Measurements from ENCODE around the gene KLK13.

KLK13 gene

DNA sequence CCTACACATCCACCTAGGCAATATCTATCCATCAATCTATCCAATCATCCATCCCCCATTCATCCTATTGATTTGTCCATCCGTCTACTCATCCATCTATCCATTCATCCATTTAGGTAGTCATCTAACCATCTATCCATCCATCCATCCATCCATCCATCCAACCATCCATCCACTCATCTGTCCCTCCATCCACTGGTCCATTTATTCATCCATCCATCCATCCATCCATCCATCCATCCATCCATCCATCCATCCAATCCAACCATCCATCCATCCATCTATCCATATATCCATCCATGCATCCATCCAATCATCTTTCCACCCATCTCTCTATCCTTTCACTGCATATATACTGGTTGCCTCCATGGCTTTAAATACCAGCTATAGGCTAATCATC lies 3.9 kb downstream of the KLK13 start:
- DNase-seq (ENCODE audit: low read depth in 2 of 2), result no peak

DNA sequence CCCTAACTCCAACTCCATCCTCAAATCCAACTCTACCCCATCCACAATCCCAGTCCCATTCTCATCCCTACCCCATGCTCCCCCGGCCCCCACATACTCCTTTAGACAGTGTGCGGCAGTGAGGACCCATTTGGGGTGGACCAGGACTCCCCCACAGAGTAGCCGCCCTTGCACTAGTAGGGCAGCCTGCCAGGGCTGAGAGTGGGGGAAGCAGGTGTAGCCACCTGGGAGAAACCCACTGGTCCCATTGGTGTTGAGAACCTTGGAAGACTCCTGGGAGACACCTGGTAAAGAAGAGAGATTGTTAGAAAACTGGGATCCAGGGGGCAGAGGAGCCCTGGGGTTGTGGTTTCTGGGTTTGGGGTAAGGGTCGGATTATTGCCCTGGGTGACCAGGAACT lies 4.6 kb downstream of the KLK13 start:
- no peak for DNase-seq (ENCODE audit: low read depth in 2 of 2)

DNA sequence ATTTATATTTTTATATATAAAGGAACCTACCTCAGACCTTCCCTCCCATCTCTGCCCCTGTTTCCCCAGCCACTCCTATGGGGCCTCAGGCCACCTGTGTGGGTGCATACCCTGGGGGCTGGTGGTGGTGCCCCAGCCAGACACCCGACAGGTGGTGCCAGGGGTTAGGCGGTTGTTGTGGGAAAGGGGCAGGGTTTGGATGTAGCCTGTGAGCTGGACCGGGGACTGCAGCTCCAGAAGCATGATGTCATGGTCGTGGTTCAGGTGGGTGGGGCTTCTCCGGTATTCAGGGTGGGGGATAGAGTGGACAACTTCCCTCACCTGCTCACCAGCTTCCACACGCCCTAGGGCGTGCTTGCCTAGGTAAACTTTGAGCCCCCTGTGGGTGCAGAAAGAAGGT lies 5.2 kb downstream of the KLK13 start:
- no peak for DNase-seq (ENCODE audit: low read depth in 2 of 2)

DNA sequence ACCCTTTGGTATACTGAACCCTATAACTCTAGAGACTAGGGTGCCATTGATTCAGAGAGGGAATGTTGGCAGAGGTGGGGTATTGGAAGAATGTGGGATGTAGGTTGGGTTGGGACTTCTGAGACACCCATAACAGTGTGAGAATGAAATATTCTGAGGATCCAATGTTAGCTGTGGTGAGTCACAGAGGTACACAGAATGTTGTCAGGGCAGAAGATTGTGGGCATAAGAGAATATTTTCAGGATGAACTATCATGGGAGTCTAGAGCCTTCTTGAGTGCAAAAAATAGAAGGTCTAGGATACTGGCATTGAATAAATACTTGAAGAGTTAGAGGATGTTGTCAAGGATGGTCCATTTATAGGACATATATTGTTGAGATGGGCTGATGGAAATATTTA lies 9.0 kb downstream of the KLK13 start:
- DNase-seq (ENCODE audit: low read depth in 2 of 2), result no peak

DNA sequence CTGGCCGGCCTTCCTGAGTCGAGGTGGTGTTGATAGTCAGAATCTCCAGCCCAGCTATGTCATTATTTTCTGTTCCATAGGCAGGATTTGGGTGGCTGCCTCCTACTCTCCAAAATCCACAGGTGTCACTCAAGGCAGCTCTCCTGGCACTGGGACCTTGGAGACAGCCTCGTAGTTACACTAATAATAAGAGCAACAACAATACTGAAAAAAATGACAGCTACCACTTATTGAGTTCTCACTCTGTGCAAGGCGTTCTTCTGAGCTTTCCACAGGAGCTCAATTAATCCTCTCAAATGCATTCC lies 17.9 kb downstream of the KLK13 start:
- no peak for DNase-seq (ENCODE audit: low read depth in 2 of 2)

DNA sequence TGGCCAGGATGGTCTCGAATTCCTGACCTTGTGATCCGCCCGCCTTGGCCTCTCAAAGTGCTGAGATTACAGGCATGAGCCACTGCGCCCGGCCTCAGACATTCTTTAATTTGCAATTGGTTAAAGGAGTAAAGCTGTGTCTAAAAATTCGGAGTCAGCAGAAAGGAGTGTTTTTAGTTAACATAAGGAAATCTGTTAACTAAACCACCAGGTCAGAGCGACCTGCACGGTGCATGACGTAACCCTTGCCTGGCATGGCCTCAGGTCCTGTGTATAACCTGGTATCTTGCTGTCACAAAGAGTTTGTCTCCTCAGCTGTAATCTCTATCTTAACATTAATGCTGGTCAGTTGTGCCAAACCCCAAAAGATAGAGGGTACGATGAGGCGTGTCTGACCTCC lies 20.6 kb downstream of the KLK13 start:
- no peak for DNase-seq (ENCODE audit: low read depth in 2 of 2)

DNA sequence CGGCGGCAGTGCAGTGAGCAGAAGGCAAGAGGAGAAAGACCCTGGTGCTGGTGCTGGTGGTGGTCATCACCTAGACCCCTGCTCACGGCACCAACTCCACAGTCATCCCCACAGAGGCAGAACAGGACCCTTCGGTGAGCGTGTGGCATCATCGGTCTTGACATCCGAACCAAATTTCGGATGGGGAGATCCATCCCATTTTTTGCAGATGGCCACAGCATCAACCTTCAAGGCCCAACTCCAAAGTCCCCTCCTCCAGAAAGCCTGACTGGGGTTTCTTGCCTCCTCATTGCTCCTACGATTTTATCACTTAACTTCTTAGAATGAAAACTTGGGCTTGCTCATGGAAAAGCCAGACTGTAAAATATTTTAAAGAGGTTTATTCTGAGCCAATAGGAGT lies 21.4 kb downstream of the KLK13 start:
- DNase-seq (ENCODE audit: low read depth in 2 of 2), result no peak

DNA sequence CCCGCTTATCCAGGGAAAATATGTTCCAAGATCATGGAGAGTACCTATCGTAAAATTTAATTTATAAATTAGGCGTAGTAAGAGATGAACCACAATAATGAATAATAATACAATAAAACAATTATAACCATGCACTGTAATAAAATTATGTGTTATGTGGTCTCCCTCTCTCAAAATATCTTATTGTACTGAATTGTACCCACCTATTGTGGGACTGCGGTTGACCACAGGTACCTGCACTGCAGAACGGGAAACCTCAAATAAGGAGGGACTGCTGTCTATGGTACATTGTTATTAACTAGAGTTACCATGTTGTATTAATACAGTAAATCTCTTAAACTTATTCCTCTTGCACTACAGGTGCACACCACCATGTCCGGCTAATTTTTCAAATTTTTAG lies 24.7 kb downstream of the KLK13 start:
- no peak for DNase-seq (ENCODE audit: low read depth in 2 of 2)

DNA sequence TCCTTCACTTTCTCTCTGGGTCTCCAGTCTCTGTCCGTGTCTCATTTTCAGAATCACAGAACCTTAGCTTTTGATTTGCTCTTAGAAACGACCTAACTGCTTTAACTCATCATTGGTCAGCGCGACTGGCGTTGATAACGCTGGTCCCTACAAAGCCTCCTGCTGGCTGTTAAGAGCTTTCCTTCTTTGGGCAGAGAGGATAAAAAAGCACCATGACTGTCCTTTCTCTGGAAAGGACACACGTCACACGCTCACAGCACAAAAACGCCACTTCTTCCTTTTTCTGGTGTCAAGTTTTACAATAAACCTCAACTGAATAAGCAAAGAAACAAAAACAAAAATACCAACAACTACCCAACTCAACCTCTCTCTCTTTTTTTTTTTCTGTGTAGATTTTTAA lies 28.4 kb downstream of the KLK13 start:
- no peak for DNase-seq (ENCODE audit: low read depth in 2 of 2)

DNA sequence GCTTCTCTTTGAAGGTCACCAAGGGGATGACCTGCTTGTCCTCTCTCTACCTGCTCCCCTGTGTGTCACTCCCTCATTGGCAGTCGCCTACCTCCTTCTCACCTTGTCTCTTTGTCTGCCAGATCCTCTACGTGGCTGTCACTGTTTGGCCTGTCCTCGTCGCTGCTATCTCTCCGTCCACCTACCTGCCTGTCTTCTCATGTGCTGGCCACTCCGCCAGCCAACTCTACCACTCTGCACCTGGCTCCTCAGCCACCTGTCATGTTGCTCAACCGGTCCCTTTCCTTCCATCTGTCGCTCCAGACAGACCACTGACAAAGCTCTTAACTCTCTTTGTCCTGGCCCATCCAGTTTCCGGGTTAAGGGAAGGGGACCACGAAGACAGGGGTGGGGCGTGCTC lies 30.2 kb downstream of the KLK13 start, which contains the start of gene KLK12:
KLK12 (minus strand) TSS at position 299 of the 400 bp plus-strand sequence. CDS start 381 bp downstream, outside the sequence.
- DNase-seq (ENCODE audit: low read depth in 2 of 2), result no peak

DNA sequence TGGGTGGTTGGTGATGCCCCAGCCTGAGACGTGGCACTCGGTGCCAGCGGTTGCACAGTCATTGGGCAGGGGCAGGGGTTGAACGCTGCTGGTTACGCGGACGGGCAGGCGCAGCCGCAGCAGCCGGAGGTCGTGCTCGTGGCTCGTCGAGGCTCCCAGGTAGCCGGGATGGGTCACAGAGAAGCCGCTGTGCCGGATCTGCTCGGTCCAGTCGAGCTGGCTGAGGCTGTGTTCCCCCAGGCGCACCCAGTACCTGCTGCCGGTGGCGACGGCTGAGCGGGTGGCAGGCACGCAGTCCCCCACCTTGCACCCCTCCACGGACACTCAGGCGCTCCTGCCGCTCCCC lies 33.0 kb downstream of the KLK13 start:
- no peak for DNase-seq (ENCODE audit: low read depth in 2 of 2)

DNA sequence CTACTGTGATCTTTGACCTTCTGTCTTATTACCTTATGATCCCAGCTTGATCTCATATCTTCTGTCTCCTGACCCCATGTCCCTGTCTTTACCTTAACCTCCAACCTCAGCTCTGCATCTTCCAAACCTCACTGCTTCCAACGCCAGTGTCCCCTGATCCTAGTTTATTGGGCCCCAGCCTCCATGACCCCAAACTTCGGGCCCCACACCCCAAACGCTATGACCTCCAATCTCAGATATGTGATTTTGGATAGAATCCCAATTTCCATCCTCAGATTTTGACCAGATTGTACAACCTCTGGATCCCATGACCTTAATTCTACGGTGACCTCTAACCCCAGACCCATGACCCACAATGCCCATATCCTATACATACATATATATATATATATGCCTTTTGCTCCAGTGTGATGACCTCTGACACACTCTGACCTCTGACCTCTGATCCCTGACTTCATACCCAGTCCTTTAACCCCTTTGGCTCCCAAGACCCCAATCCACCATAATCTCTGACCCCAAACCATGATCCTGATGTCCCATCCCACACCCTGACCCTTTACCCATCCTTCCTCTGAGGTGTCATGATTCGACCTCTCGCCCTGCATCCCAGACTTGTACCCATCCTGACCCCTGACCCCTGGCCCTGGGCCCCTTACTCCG lies 33.5 kb downstream of the KLK13 start:
- DNase-seq (ENCODE audit: low read depth in 2 of 2), result no peak

DNA sequence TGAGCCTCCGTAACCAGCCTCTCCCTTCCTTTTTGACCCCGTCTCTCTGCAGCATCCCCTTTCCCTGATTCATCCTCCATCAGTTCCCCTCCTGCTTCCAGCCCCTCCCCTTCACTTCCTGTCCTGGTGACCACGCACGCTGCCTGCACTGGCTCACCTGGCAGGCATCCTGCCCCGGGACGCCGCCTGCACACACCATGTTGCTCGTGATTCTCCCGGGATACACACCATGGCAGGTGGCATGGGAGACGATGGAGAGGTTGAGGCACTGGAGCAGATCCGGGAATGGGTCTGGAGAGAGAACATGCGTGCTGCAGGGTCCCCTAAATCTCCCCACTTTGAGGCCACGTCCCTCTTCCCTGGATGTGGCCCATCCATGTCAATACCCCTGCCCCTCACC lies 34.3 kb downstream of the KLK13 start:
- no peak for DNase-seq (ENCODE audit: low read depth in 2 of 2)

DNA sequence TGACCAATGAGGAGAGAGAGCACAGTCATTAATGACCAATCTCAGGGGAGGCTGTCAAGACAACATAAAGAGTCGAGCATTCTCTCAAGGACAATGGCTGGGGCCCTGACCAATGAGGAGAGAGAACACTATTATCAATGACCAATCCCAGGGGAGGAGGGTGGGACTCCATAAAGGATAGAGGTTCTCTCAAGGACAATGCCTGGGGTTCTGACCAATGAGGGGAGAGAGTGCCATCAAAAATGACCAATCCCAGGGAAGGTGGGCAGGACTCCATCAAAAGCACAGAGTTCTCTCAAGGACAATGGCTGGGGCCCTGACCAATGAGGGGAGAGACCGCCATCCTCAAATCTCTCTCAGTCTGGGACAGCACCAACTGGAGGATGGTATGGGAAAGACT lies 35.2 kb downstream of the KLK13 start:
- no peak for DNase-seq (ENCODE audit: low read depth in 2 of 2)

DNA sequence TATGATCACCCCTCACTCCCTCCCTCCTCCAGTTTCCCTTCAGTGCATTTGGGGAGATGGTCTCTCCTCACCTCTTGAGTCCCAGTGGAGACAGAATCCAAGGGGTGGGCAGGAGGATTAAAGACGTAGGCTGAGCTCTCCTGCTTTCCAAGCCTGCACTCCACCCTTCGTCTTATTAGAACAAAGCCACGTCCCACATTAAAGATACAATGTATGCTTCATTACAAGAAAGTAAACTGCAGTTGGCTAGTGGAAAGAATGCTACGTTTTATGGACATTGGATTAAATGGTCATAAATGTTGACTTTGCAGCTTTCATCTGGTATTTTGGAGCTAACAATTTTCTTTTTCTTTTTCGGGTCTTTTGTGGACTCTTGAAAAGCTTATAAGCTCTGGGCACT lies 37.0 kb downstream of the KLK13 start:
- DNase-seq (ENCODE audit: low read depth in 2 of 2), result no peak

DNA sequence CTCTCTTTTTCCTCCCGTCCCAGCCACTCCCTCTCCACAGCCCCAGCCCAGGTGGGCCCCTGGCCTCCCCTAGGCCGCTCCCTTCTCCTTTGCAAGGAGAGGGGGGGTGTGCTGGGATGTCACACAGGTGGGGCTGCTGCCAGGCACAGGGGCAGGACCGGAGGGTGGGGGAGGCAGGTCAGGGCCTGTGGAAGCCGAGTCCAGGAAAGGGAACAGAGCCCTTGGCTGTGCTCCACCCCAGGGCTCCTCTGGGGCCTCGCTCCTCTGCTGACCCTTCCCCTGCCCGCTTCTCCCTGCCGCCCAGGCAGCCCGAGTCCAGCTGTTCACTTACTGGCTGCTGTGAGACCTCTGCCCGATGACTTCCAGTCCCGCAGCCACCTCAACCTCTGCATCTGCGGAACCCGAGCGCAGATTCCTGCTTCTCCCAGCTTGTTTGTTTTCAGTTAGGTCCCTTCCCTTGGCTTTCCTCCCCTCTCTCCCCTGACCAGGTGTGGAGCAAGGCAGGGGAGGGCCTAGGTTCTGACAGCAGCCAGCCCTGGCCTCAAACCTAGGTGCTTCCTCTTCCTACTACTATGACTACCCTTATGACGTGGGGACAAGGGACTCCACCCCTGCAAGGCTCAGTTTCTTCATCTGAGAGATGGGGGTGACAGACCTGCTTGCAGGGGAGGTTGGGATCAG lies 37.6 kb downstream of the KLK13 start:
- no peak for DNase-seq (ENCODE audit: low read depth in 2 of 2)

DNA sequence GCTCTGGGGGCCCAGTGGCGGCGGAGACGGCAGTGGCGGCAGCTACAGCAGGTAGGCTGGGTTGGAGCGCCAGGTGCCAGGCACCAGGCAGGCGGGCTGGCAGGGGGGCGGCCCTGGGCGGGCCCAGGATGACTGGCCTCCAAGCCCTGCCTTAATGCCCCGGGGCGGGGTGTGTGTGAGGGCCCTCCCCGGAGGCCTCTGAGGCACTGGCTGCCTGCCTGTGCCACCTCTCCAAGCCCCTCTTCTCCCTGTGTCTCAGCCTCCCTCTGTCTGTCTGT lies 38.4 kb downstream of the KLK13 start, which contains the start of gene KLK11:
KLK11 (minus strand) TSS at position 63 of the 278 bp plus-strand sequence. CDS start 985 bp downstream, outside the sequence.
- no peak for DNase-seq (ENCODE audit: low read depth in 2 of 2)

DNA sequence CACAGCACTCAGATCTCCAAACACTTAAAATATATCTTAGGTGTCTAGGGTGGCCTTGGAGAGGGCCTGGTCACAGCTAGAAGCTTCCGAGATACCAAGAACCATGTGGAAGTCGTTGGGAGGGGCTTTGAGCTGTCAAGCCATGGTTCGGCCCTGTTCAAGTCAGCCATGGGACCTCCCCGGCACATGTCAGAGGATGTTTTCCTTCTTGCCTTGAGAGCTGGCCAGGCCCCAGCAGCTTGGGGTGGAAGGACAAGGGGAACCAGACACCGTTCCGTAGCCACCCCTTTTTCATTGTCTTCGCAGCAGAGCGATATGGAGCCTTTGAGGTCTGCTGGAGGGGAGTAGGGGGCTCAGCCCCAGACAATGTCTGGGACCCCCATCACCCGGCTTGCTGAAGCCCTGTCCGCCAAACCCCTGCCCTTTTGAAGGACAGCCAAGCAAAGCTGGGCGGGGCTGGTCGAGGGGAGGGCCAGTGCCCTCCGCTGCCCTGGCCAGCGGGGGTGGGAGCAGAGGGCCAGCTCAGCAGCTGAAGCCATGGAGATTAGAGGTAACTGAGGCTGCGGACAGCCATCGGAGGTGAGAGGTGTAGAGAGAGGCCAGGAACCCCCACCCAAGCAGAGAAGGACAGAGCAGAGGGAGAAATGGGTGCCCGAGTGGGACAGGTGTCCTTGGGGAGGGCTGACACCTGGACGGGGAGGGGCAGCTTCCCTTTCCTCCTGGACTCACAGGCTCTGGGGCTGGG lies 38.9 kb downstream of the KLK13 start:
- no peak for DNase-seq (ENCODE audit: low read depth in 2 of 2)

DNA sequence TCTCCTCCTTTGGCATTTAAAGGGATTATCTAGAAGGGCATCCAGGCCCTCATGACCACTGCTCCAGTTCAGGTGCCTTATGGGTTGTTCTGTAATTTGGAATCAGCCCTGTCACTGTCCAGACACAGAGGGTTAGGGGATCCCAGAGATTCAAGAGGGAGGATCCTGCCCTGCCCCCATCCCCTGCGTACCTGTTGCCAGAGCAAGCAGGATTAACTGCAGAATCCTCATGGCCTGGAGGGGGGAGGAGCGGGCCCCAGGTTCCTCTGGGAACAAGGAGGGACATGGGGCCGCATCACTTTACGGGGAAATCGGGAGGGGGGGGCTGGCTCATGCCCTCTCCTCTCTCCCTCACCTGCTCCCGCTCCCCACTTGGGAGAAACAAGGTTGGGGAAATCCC lies 39.5 kb downstream of the KLK13 start:
- DNase-seq (ENCODE audit: low read depth in 2 of 2), result no peak

DNA sequence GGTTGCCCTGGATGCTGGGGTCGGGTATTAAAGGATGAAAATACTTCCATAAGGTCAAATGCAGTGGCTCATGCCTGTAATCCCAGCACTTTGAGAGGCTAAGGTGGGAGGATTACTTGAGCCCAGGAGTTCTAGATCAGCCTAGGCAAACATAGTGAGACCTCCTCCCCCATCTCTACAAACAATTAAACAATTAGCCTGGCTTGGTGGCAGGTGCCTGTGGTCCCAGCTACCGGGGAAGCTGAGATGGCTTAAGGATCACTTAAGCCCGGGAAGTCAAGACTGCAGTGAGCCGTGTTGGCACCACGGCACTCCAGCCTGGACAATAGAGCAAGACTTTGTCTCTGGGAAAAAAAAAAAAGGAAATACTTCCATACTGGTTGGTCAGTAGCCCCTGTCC lies 40.0 kb downstream of the KLK13 start:
- DNase-seq (ENCODE audit: low read depth in 2 of 2), result no peak

DNA sequence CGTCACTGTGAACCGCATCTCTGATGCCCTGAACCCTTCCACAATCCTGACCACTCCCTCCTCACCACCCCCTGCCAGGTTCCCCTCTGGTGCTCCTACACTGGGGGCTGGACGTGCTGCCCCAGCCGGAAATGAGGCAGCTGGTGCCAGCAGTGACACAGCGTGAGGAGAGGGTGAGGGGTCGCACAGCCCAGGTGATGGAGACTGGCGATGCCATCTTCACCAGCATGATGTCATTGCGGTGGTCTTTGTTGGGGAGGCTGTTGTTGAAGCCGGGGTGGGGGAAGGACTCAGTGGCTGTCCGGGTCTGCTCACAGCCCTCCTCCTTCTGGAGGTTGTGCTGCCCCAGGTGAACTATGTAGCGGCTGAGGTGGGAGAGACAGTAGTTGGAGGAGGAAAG lies 40.9 kb downstream of the KLK13 start:
- no peak for DNase-seq (ENCODE audit: low read depth in 2 of 2)

DNA sequence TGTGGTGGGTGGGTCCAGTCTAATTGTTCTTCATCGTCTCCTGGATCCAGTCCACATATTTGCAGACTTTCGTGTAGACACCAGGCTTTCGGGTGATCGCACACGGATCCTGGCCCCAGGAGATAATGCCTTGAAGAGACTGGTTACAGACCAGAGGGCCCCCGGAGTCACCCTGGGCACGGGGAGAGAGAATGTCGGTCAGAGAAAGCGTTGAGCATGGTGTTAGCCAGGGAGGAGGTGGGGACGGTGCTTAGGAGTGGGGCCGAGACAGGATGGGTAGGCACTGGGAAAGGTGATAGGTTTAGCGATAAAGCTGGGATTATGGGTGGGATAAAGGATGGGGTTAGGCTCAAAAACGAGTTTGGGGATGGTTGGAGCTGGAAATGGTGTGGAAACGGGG lies 42.4 kb downstream of the KLK13 start:
- no peak for DNase-seq (ENCODE audit: low read depth in 2 of 2)

DNA sequence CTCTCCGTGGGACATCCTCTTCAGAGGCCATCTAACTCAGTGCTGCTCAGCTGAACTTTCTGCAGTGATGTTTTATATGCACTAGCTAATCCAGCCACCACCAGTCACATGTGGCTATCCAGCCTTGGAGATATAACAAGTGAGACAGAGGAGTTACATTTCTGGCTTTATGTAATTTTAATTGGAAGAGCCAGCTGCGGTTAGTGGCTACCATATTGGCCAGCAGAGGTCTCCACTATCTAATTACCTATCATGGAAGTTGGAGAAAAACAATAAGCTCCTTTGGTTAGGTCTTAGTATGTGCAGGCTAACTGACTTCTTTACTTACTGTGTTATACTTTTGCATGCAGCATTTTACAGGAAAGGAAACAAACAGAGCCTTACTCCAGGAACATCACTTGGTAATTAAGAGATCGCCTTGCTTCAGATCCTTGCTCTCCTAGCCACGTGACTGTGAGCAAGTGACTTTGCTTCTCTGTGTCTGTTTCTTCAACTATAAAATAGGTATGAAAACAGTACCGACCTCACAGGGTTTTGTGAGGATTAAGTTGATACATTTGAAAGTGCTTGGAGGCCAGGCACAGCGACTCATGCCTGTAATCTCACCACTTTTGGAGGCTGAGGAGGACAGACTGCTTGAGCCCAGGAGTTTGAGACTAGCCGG lies 43.8 kb downstream of the KLK13 start:
- no peak for DNase-seq (ENCODE audit: low read depth in 2 of 2)

Measured in stimulated activated CD8-positive, alpha-beta memory T cell treated with anti-CD3 and anti-CD28 coated beads, Interleukin-7, amount 100 ng/mL, for 4 hours (primary cell).